GM23338 (cell line): ENCODE data around the gene NOTCH1. TPM values are rescaled to one million over a fixed set of nuclear protein-coding genes. Genes with fewer than 3 reads are reported as not detected.

ENCODE experiments used
- ATAC-seq: fragments of 200-7000 bp; cut with Tn5 transposase; 3 replicates; pipeline ENCODE4 v1.9.1; 2020
- DNase-seq: peaks from one replicate; pipeline ENCODE4 v3.0.0-alpha.2; 2015; ENCODE audit warnings: low spot score
- H2AFZ ChIP-seq: fragments of 200-600 bp; sonication (generic); 2 replicates; pipeline ENCODE4 v1.8.0; 2016; ENCODE audit warnings: antibody characterized with exemption, mild to moderate bottlenecking, moderate library complexity
- H3F3A ChIP-seq: fragments of 200-600 bp; sonication (generic); replicated peaks from 2 replicates; pipeline ENCODE4 v1.8.0; 2017; ENCODE audit warnings: antibody characterized with exemption, mixed run types, low read depth
- H3K27ac ChIP-seq: fragments of 200-600 bp; sonication (generic); 2 replicates; pipeline ENCODE4 v1.6.1; 2016; ENCODE audit warnings: low read depth
- H3K27me3 ChIP-seq: fragments of 200-600 bp; sonication (generic); 2 replicates; pipeline ENCODE4 v1.8.0; 2016; ENCODE audit warnings: mild to moderate bottlenecking, mixed run types, moderate library complexity; ENCODE audit not compliant: insufficient read depth
- H3K36me3 ChIP-seq: fragments of 200-600 bp; sonication (generic); 2 replicates; pipeline ENCODE4 v1.8.0; 2016; ENCODE audit warnings: mild to moderate bottlenecking; ENCODE audit not compliant: insufficient read depth
- H3K4me1 ChIP-seq: fragments of 200-600 bp; sonication (generic); 2 replicates; pipeline ENCODE4 v1.8.0; 2016; ENCODE audit warnings: mild to moderate bottlenecking, moderate library complexity; ENCODE audit not compliant: insufficient read depth
- H3K4me2 ChIP-seq: fragments of 200-600 bp; sonication (generic); 2 replicates; pipeline ENCODE4 v1.7.1; 2017; ENCODE audit warnings: mixed run types
- H3K4me3 ChIP-seq: fragments of 200-600 bp; sonication (generic); 2 replicates; pipeline ENCODE4 v1.6.1; 2016; ENCODE audit warnings: mixed run types
- H3K79me2 ChIP-seq: fragments of 200-600 bp; sonication (generic); replicated peaks from 2 replicates; pipeline ENCODE4 v1.8.0; 2017; ENCODE audit warnings: mild to moderate bottlenecking; ENCODE audit not compliant: insufficient read depth
- H3K9me2 ChIP-seq: fragments of 200-600 bp; sonication (generic); 2 replicates; pipeline ENCODE4 v1.8.0; 2017; ENCODE audit not compliant: insufficient read depth
- H4K20me1 ChIP-seq: fragments of 200-600 bp; sonication (generic); replicated peaks from 2 replicates; pipeline ENCODE4 v1.8.0; 2017; ENCODE audit warnings: mild to moderate bottlenecking; ENCODE audit not compliant: insufficient read depth
- H3K27ac Mint-ChIP-seq: 2 replicates; pipeline ENCODE4 v1.8.0; 2020; ENCODE audit warnings: inconsistent platforms, mild to moderate bottlenecking, moderate library complexity, mixed read lengths
- H3K27me3 Mint-ChIP-seq: 3 replicates; pipeline ENCODE4 v1.8.0; 2022; ENCODE audit warnings: low read depth, mild to moderate bottlenecking, moderate library complexity, mixed read lengths, inconsistent platforms; ENCODE audit not compliant: insufficient read depth, poor library complexity
- H3K36me3 Mint-ChIP-seq: 3 replicates; pipeline ENCODE4 v1.8.0; 2021; ENCODE audit warnings: low read depth, mild to moderate bottlenecking, inconsistent platforms, moderate library complexity, mixed read lengths
- H3K4me1 Mint-ChIP-seq: 3 replicates; pipeline ENCODE4 v1.8.0; 2020; ENCODE audit warnings: mild to moderate bottlenecking, inconsistent platforms, mixed read lengths
- H3K4me3 Mint-ChIP-seq: 3 replicates; pipeline ENCODE4 v1.8.0; 2021; ENCODE audit warnings: moderate library complexity, mild to moderate bottlenecking, inconsistent platforms, mixed read lengths
- H3K9me3 Mint-ChIP-seq: 3 replicates; pipeline ENCODE4 v1.8.0; 2020; ENCODE audit warnings: moderate library complexity, mild to moderate bottlenecking, inconsistent platforms, mixed read lengths
- CREB1 ChIP-seq: fragments of 250-450 bp; sonication (Bioruptor Pico); IDR thresholded peaks from 2 replicates; pipeline ENCODE4 v1.5.0; 2020; ENCODE audit warnings: low read depth, mild to moderate bottlenecking, moderate library complexity
- CTCF ChIP-seq, 2 experiments: fragments of 200-600 bp in 1 of 2; sonication (generic) in 1 of 2; conservative IDR thresholded peaks; 2 replicates each; pipeline versions ENCODE4 v1.5.1 to v1.6.1; 2016 to 2017; ENCODE audit warnings: antibody characterized with exemption in 2 of 2, low read depth in 2 of 2, mild to moderate bottlenecking in 2 of 2, moderate library complexity in 1 of 2
- NANOG ChIP-seq: IDR thresholded peaks from 2 replicates; pipeline ENCODE4 v1.6.1; 2016; ENCODE audit warnings: antibody characterized with exemption, borderline replicate concordance
- POLR2AphosphoS5 ChIP-seq: IDR thresholded peaks from 2 replicates; pipeline ENCODE4 v1.6.1; 2016; ENCODE audit warnings: antibody characterized with exemption, low read depth
- STAT1 ChIP-seq: IDR thresholded peaks from one replicate; pipeline ENCODE4 v1.6.1; 2016; ENCODE audit warnings: antibody characterized with exemption; ENCODE audit not compliant: unreplicated experiment
- ZNF331 ChIP-seq: fragments of 250-450 bp; sonication (Bioruptor Pico); IDR thresholded peaks from 2 replicates; pipeline ENCODE4 v1.5.0; 2020; ENCODE audit warnings: low read depth, mild to moderate bottlenecking, moderate library complexity
- ZNF462 ChIP-seq: fragments of 250-450 bp; sonication (Bioruptor Pico); IDR thresholded peaks from 2 replicates; pipeline ENCODE4 v1.5.0; 2020; ENCODE audit warnings: mild to moderate bottlenecking, moderate library complexity
- polyA plus RNA-seq: library from polyadenylated mRNA; unstranded; fragments of >200 nt; fragmentation: Nextera tagmentation; extraction: Ambion mirVana; gene quantifications from 2 replicates; pipeline ENCODE4 v1.2.1, GENCODE V29; 2016
- total RNA-seq: library from RNA; depleted of rRNA; stranded (reverse); fragments of >200 nt; shearing (Covaris generic); gene quantifications from 2 replicates; pipeline ENCODE4 v1.2.3, GENCODE V29; 2014

Gene NOTCH1
- total and polyA plus RNA-seq, 2 experiments from 2014 or later, result 9.9 to 97.2 TPM

- no peak for TF ChIP-seq ZNF462
- no peak for TF ChIP-seq POLR2AphosphoS5
- TF ChIP-seq NANOG, result no peak
- TF ChIP-seq ZNF331 (CRISPR knock-in tag), result no peak
- TF ChIP-seq CREB1, result no peak
- no peak for TF ChIP-seq STAT1
These were observed 41.1 kb downstream of the NOTCH1 start (continued) for GRCh38 chr9:136504512-136505348.

- ATAC-seq, result no peak
- TF ChIP-seq CTCF (conservative IDR thresholded peaks at IDR 0.05; ENCODE audit: low read depth in 2 of 2), result peak in 1 of 2 experiments; percentile 30; a peak in 1 of 4 replicates
- no peak for TF ChIP-seq NANOG
These were observed 42.8 kb downstream of the NOTCH1 start for GRCh38 chr9:136502940-136503550.

More at GRCh38 chr9:136502940-136503550, 42.8 kb downstream of the NOTCH1 start:
- no peaks in the 10 kb centered on the region for H3F3A ChIP-seq
- H3K4me1 ChIP-seq, result no peaks in the 10 kb centered on the region
- no peaks in the 10 kb centered on the region for H3K9me2 ChIP-seq
- H3K27me3 Mint-ChIP-seq, result peaks cover 9% of the 10 kb centered on the region
- no peaks in the 10 kb centered on the region for H4K20me1 ChIP-seq
- peaks cover 16% of the 10 kb centered on the region; the same call in 1 of the 2 replicates for H3K36me3 ChIP-seq
- H3K36me3 Mint-ChIP-seq, result peaks cover 48% of the 10 kb centered on the region
- H3K79me2 ChIP-seq, result no peaks in the 10 kb centered on the region
- H3K4me2 ChIP-seq, result no peak overlapping the region
- no peak overlapping the region for H3K4me3 ChIP-seq
- H3K27ac ChIP-seq, result no peak overlapping the region
- no peaks in the 10 kb centered on the region; the same call in 2 of the 3 replicates for H3K9me3 Mint-ChIP-seq
- H3K4me3 Mint-ChIP-seq, result no peak overlapping the region
- no peaks in the 10 kb centered on the region for H3K27me3 ChIP-seq
- no peaks in the 10 kb centered on the region; the same call in 2 of the 3 replicates for H3K4me1 Mint-ChIP-seq
- H2AFZ ChIP-seq, result no peak overlapping the region
- H3K27ac Mint-ChIP-seq, result no peak overlapping the region
- DNase-seq, result no peak
